Inflammatory macrophage treated with lipopolysaccharide for 4 hours (primary cell): ENCODE data around the gene TFB2M.

Experiments used
- DNase-seq: peaks from one replicate; pipeline ENCODE4 v3.0.0-alpha.2; 2020

The TFB2M gene

DNA sequence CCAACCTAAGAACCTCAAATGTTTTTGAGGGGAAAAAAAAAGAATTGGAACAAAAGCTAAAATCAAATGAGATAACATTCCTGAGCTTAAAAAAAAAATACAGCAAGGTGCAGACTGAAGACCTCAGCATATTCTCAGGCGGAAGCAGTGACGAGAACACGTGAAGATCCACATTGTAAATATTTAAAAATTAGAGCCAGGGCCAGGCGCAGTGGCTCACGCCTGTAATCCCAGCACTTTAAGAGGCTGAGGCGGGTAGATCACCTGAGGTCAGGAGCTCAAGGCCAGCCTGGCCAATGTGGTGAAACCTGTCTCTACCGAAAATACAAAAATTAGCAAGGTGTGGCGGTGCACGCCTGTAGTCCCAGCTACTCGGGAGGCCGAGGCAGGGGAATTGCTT lies 15.7 kb downstream of the TFB2M start:
- no peak for DNase-seq

DNA sequence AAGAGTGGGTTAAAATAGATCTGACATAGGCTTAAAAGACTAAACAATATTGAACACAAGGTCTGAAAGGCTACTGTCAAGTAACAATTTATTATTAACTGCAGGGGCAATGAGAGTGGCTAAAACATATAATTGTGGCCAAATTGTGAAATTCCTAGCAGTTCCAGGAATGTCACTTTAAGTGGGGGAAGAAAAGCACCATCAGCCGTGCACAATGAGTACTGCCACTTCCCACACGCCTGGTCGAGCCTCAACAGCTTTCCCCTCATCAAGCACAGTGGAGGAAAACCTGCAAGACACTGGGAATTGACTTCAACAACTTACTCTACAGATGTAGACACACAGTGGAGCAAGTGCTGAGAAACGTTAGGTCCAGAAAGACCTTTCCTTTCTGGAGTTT lies 16.4 kb downstream of the TFB2M start:
- no peak for DNase-seq

DNA sequence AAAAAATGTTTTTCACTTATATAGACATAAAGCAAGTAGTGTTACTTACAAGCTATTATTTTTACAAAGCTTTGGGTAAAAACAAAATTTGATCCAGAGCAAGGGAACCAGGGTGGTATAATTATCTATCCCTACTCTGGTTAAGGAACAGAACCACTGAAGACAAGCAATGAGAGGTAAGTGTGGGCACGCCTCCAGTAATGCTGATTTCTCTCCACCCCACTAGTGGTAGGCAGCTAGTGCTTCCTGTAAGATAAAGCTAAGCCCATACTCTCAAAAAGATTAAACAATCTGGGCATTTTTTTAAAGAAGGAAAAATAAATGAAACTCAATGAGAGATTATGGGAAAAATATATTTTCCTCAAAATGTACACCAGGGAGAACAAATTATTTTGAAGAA lies 22.1 kb downstream of the TFB2M start:
- DNase-seq, result no peak

DNA sequence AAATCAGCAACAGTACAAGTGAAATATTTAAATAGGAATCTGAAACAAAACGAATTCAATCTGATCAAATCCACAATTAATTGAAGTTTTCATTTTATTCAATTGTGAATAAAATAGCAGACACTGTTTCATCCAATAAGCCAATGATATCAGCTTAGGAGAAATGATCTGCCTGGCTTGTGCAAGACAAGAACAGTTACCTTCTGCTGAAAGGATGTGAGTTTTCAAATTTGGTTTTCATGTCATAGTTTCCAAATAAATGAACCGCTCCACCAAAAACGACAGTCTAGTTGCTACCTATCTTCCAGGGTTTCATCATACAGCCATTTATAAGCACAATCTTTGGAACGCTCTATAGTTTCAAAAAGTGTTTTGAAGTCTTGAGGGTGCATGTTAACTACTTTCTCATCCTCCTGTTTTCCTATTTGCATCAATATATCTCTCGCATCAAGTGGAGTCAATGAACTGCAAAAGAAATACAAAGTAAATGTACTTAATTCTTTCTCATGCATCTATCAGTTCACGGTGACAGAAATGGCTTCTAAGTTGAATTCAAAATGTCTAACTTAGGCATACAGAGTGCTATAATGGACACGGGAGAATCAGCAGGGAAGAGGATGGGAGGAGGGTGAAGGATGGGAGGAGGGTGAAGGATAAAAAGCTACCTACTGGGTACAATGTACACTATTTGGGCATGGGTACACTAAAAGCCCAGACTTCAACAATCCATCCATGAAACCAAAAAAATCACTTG lies 25.1 kb downstream of the TFB2M start:
- DNase-seq, result no peak

DNA sequence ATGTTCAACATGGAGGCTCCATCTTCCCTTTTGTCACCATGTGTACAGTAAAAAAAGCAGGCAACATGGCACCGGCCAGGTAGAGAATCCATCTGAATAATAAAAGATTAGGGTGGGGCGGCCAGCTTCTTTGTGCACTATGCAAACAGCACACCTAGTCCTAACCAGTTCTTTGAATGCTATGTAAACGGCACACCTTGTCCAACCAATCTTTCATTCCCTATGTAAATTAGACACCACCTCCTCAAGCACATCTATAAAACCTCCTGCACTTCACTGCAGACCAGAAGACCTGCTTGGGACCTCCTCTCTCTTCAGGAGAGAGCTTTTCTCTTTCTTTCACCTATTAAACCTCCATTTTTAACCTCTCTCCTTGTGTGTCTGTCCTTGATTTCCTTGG lies 28.2 kb downstream of the TFB2M start:
- DNase-seq, result no peak

DNA sequence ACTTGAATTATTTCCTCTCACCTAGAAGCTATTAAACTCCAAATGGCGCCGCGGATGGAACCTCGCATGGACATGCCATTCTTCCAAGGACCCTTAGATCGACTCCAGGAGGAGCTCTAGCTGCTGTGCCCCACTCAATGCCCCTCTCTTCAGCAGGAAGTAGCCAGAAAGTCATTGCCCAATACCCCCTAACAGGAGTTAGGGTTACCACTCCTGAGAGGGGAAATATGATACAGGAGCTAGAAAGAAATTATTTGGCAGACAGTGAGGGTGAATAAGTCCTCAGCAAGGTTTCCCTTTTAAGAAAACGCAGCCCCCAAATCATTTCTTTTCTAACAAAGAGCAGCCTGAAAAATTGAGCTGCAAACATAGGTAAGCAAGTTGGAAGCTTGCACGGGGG lies 28.6 kb downstream of the TFB2M start:
- no peak for DNase-seq

DNA sequence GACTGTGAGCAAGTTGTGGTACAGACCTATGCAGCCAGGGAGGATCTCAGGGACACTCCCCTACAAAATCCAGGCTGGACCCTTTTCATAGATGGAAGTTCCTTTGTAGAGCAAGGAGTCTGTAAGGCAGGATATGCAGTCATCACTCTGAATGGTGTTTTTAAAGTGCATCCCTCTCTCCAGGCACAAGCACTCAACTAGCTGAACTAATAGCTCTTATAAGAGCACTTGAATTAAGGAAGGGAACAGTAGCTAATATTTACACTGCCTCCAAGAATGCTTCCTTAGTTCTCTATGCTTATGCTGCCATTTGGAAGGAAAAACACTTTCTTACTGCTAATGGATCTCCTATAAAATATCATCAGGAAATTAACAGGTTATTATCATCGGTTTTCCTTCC lies 31.9 kb downstream of the TFB2M start:
- no peak for DNase-seq

DNA sequence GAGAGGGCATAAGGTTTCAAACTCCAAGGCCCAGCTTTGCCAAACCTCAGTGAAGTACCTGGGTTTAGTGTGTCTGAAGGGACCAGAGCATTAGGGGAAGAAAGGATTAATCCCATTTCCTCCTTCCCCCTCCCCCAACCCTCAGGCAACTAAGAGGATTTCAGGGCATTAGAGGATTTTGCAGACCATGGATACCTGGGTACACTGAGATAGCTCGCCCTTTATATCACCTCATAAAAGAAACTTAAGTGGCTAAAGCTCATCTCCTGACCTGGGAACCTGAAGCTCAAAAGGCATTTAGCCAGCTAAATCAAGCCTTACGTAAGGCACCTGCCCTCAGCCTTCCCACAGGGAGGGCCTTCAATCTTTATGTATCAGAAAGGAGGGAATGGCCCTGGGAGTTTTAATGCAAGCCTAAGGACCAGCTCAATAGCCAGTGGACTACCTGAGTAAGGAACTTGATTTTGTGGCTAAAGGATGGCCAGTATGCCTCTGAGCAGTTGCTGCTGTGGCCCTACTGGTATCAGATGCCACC lies 32.6 kb downstream of the TFB2M start:
- DNase-seq, result no peak

DNA sequence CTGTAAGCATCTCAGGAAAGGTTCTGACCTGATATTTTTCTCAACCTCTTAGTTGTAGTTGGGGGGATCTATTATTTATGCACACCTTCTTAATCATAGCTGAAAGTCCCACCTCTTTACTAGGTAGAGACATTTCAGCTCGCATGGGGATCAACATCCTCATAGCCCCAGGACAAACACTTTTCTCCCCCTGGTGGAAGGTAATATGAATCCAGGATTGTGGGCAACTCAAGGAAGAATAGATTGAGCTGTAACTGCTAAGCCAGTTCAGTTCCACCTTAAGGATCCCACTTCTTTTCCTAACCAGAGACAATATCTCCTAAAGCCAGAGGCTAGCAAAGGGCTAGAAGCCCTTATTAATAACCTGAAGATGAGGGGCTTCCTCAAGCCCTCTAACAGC lies 33.5 kb downstream of the TFB2M start:
- DNase-seq, result no peak

DNA sequence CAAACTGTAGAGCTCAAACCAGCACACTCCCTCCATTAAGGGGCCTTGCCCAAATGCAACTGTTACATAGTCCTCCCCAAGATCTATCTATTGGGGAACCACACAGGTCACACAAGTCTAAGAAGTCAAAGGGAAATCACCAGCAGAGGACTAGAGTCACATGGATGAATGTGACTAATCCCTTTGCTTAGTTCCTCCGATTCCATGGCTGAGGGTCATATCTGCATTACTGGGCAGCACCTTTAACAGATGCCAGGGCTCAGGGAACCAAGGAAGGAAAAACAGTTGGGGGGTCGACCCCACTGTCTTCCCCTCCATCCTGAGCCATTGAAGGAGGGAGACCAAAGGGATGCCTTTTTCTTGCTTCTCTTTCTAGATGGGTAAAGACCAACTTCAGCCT lies 35.6 kb downstream of the TFB2M start:
- DNase-seq, result no peak

DNA sequence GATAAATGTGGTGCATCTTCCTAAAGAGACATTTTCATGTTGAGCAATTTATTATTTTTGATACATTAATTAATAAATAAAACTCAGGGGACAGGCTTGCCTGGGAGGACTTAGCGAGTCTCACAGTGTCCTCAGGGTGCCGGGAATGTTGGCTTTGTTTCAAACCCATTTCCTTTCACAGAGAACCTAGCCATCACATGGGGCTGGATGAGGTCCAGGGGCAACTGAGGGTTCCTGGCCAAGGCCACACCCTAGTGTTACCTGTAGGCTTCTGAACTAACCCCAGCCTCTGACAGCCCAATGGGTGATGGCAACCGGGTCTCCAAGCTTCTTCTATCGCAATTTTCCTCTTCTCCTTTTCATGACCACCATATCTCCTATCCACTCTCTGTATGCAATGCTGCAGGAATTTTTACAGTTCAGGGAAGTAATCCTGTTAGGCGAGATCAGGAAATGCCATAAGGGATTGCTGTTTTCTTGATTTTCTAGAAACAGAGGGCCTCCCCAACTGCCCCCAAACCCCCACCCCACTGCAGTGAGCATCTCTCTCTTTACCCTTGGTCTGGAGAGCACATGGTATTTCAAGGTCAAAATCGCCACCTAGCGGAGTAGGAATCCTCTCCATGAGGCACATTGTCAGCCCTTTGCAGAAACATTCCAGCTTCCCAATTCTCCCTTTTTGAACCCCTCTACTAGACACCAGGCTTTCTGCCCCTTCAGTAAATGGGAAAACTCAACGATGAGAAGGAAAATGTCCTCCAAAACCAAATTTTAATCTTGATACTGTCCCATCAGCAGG lies 36.9 kb downstream of the TFB2M start:
- DNase-seq, result no peak

DNA sequence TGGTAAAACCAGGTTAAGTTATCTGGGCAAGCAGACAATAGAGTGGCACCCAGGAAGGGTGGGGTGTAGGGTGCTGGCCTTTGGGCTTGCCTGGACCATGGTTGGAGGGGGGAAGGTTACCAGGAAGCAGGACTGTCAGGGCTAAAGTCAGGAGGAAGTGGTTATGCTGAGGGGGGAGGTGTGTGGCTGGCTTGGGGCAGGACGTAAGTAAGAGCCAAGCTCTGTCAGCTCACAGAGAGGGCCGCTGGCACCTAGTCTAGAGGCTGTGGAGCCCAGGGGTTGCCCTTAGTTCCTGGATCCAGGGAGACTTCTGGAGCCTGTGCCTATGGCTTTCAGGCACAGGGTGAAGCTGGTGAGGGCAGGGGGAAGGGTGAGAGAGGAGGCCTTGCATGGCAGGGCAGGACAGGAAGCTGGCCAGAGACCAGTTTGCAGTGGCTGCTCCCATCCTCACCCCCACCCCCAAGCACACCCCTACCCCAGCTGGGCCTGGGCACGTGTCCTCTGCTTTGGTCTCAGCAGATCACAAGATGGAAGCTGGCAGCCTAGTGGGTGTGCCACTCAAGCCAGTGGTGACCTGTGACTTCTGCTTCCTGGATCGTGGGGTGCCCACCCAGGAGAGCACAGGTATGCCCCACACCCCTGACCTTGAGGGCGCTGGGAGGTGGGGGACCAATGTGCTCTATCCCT lies 38.5 kb downstream of the TFB2M start:
- DNase-seq, result no peak

DNA sequence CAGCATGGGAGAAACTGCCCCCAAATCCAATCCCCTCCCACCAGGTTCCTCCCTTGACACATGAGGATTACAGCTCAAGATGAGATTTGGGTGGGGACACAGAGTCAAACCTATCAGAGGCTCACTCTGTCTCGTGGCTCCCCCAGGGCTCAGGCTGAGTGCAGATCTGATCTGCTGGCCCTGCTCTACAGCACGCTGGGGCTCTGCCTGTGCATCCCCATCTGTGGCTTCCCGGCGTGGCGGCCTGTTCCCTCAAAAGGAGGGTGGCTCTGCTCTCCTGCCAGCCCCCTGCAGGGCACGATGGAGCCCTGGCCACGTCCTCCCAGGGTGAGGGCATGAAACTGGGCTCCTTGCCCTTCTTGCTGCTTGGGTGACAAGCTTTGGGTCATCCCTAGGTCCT lies 39.1 kb downstream of the TFB2M start:
- DNase-seq, result no peak

DNA sequence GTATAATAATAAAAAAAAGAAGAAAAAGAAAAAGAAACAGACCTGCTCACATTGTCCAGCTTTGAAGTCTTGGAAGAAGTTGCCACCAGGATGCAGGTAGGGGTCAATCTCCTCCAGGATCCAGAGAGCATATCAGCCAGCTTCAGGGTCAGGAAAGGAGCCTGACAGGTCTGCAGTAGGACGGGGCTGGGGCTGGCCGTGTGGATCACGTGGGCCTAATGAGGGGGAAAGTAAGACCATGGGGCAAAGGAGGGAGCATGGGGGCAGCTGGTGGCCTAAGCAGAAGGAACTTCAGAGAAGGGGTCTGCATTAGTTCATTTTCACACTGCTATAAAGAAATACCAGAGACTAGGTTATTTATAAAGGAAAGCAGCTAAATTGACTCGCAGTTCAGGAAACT lies 39.7 kb downstream of the TFB2M start:
- no peak for DNase-seq

DNA sequence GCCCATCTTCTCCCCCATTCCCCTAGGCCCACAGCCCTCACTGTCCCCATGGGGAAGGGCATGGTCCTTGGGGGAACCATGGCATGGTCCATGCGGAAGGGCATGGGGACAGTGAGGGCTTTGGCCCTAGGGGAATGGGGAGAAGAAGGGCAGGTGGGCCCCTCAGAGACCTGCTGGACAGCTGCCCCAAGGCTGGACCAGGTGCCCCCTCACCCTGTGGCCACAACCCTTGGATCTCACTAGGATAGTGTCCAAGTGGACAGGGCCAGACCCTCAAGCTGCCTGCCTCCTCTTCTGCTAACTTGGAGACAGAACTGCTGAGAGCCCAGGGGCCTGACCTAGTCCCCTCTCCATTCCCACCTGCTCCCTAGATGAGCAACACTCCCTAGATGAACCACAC lies 46.5 kb downstream of the TFB2M start:
- no peak for DNase-seq

DNA sequence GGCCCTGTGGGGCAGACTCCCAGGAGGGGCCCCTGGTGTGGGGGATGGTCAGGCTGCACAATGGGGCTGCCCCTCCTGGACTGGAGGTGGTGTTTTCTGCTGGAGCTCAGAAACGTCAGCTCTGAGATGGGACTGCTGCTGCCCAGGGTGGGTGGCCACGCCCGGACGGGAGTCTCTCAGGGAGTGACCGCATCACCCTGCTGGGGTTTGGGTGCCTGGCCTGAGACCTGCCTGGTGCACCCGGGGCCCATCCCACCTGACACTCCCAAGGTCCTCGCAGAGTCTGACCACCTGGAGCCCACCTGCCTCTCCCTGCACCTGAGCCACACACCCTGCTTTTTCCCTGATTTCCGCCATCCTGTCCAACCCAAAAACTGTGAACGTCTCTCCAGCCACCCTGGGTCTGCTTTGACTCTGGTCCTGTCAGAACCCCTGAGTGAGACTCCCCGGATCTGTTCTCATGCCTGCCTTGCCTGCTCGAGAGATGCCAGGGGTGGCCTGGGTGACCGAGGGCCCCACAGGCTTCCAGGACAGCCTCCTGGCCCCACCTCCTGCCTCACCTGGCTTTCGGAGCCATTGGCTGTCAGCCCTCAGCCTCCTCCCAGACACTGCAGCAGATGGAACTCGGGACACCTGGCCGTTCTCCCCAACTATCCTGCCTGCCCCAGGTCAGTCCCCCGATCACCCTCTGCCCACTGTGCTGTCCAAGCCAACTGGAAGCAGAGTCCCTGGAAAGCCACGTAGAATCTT lies 47.4 kb downstream of the TFB2M start:
- DNase-seq, result no peak

DNA sequence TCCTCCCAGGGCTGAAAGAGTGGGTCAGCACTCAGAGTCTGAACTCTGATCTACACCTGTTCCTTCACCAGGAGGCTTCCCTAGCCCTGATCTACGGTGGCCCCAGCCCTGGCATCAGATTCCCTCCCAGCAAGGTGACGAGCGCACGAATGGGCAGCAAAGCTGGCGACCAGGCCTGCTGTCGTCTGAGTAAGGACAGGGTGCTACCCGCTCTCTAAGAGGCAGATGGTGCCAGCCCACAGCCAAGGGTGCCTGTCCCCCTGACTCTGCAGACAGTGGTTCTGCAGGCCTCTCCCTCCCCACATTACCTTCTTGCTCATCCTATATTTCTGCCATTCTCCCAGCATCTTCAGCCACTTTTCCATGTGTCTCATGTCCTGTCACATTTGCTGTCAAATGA lies 48.7 kb downstream of the TFB2M start:
- DNase-seq, result no peak

DNA sequence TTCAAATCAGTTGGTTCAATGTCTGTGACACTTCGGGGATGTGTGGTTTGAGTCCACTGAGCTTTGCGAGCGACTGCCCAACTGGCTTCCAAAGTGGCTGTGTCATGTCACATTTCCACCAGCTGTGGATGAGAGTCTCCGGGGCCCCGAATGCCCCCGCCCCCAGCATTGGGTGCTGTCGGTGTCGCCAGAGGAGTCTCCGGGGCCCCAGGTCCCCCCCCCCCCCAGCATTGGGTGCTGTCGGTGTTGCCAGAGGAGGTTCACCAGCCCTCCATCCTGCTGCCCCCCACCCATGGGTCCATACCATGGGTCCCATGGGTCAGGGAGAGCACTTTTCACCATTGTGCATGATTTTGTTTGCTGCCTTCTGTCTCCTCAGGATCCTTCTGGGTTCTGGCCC lies 49.9 kb downstream of the TFB2M start:
- DNase-seq, result no peak

DNA sequence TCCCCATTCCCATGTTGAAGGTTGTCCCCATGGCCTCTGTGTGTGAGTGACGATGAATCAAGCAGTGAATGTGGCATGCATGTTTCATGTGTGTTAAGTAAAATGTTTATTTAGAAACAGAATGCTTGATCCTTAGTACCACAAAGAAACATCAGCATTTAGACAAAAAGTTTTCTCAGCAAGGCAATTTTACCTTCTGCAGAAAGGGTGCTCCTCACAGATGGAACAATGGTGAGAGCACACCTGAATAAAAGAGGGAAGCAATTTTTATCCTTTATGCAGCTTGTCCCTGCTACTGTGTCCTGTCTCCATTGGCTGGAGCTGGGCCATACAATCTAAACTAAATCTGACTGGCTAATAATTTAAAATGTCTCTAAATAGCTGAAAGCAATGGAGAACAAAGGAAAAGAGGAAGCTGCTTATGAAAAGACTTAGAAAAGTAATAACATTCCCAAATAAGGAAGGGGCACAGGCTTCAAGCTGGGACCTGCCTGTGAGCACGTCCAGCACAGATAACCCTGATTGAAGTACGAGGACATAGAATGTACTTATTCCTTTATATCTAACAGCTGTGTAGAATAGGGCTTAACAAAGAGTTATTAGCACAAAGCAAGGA lies 50.6 kb downstream of the TFB2M start:
- DNase-seq, result no peak

DNA sequence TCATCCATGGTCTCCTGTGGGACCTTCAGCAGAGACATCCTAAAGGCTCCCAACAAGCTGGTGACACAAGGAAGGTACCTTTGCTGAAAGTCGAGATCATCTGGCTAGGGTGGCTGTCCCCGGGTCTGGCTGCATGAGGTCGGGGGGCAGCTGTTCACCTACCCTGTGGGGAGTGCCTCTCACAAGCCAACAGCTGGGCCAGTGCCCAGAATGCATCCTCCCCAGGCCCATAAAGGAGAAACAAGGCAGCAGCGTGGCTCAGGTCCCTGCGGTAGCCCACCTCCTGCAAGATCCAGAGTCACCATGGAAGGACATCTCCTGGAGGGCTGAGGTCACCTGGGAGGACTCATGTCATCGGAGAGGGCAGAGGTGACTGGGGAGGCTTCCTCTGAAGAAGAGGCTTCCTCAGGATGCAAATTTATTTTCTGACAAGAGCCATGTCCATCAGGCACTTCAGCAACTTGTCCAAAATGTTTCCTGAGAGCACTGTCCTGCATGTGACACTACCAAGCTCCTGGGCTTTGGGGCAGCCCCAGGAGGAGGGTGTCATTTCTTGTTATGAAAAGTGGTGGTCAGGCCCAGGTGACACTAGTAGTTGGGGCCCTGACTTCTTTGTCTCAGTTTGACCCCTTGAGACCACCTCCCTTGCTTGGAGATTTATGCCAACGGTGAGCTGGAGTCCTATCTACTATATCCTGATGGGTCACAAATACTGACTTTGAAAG lies 52.3 kb downstream of the TFB2M start:
- no peak for DNase-seq

DNA sequence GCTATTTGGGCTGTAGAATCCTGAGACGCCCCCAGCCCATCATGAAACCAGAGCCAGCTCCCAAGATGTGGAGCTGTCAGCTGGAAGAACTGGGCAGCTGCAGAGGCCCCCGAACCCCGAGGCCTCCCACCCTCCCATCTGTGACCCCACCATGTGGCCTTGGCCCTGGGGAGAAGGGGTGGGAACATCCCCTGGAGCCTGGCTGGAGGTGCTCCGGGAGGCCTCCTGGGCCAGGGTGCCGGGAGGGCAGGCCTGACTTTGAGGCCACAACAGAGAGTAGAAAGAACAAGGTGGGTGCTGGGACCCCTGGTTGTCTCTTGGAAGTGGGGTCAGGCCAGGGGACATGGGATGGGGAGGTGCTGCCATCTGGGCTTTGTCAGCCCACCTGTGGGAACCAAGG lies 53.0 kb downstream of the TFB2M start:
- no peak for DNase-seq

DNA sequence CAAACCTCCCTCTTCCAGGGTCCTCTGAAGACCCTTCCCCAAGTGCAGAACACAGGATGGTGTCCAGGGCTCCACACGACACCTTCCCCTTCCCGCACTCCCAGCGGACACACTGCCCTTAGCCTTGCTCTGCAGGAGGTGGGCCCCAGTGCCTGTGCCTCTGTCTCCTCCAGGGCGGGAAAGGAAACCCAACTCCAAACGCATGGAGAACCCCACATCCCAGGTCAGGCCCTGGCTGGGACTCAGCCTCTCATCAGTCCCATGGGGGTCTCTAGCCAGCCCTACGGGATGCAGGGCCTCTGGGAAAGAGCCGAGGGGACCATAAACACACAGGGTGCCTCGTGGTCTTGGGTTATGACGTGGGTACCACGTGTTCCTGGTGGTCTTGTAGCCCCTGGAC lies 53.4 kb downstream of the TFB2M start:
- DNase-seq, result no peak
